HG02885 (cell line): ENCODE results near the gene DLG1.
"Not testable (repeated sequence)": the region's sequence is repeated elsewhere in the genome, so short reads cannot be mapped to it uniquely, and the experiment has no call there.

Experiments
- ATAC-seq: cut with Tn5 transposase; IDR thresholded peaks from one replicate; pipeline ENCODE4 v1.9.1; 2021; ENCODE audit warnings: mild to moderate bottlenecking; ENCODE audit not compliant: unreplicated experiment, poor library complexity

DLG1 gene

GRCh38 chr3:197132916-197133530 is 165.4 kb downstream of the DLG1 start:
- no peak for ATAC-seq

GRCh38 chr3:197125636-197126035 is 172.8 kb downstream of the DLG1 start:
- ATAC-seq, result no peak

GRCh38 chr3:197124713-197125112 is 173.7 kb downstream of the DLG1 start:
- no peak for ATAC-seq

GRCh38 chr3:197122394-197122793 is 176.0 kb downstream of the DLG1 start:
- ATAC-seq, result no peak

GRCh38 chr3:197117114-197117513 is 181.3 kb downstream of the DLG1 start:
- ATAC-seq, result no peak

GRCh38 chr3:197114007-197114406 is 184.4 kb downstream of the DLG1 start:
- ATAC-seq, result no peak

GRCh38 chr3:197111685-197112084 is 186.7 kb downstream of the DLG1 start:
- ATAC-seq, result no peak

GRCh38 chr3:197105786-197106185 is 192.6 kb downstream of the DLG1 start:
- no peak for ATAC-seq

- no peak for ATAC-seq
Observed at GRCh38 chr3:197104738-197105137, 193.7 kb downstream of the DLG1 start.

- ATAC-seq, result no peak
Observed at GRCh38 chr3:197103766-197104165, 194.6 kb downstream of the DLG1 start.

GRCh38 chr3:197093871-197094270 is 204.5 kb downstream of the DLG1 start:
- no peak for ATAC-seq

- ATAC-seq, result no peak
Observed at GRCh38 chr3:197088370-197088769, 210.0 kb downstream of the DLG1 start.

GRCh38 chr3:197085137-197085536 is 213.3 kb downstream of the DLG1 start:
- ATAC-seq, result no peak

GRCh38 chr3:197083486-197083885 is 214.9 kb downstream of the DLG1 start:
- ATAC-seq, result no peak

- no peak for ATAC-seq
Observed at GRCh38 chr3:197082871-197083270, 215.5 kb downstream of the DLG1 start.

GRCh38 chr3:197080344-197080743 is 218.1 kb downstream of the DLG1 start:
- no peak for ATAC-seq

- ATAC-seq, result no peak
Observed at GRCh38 chr3:197076415-197076814, 222.0 kb downstream of the DLG1 start.

GRCh38 chr3:197068077-197068476 is 230.3 kb downstream of the DLG1 start:
- ATAC-seq, result no peak

GRCh38 chr3:197064771-197065170 is 233.6 kb downstream of the DLG1 start:
- ATAC-seq, result no peak

GRCh38 chr3:197062446-197062845 is 236.0 kb downstream of the DLG1 start:
- no peak for ATAC-seq

- not testable (repeated sequence) for ATAC-seq
Observed at GRCh38 chr3:197051637-197052036, 246.8 kb downstream of the DLG1 start.

GRCh38 chr3:197050511-197050910 is 247.9 kb downstream of the DLG1 start:
- peak; percentile 63 for ATAC-seq

GRCh38 chr3:197042539-197042938 is 255.9 kb downstream of the DLG1 start:
- no peak for ATAC-seq
